ENCODE measurements around the gene TSACC.

GRCh38 chr1:156391366-156391677 lies 53.0 kb downstream of the TSACC start:
- TF ChIP-seq YY1 (IDR thresholded peaks at IDR 0.05; ENCODE audit: borderline replicate concordance in 1 of 3, control insufficient read depth in 1 of 3, extremely low read depth in 1 of 3, insufficient read depth in 3 of 3, insufficient read length in 1 of 3, insufficient replicate concordance in 2 of 3, low read depth in 1 of 3, low read length in 2 of 3) (no peak), POLR2A (conservative IDR thresholded peaks at IDR 0.05) (no peak), TRIM28 (IDR thresholded peaks at IDR 0.05) (no peak), TAF15 (IDR thresholded peaks at IDR 0.05; ENCODE audit: low read depth, low read length) (no peak), ZNF280B (CRISPR knock-in tag; IDR thresholded peaks at IDR 0.05) (no peak), MXI1 (IDR thresholded peaks at IDR 0.05; ENCODE audit: low read depth, low read length) (no peak), ZNF12 (CRISPR knock-in tag; IDR thresholded peaks at IDR 0.05) (no peak), SPI1 (IDR thresholded peaks at IDR 0.05; ENCODE audit: borderline replicate concordance, low read depth, low read length) (no peak), ZNF3 (CRISPR knock-in tag; IDR thresholded peaks at IDR 0.05) (no peak), HDAC6 (IDR thresholded peaks at IDR 0.05; ENCODE audit: low read depth, low read length) (no peak)

Measured in K562 (cell line).